RWPE1 (cell line): ENCODE data around the gene TNFSF10.

Source experiments
- CTCF ChIA-PET: fragments of 350-600 bp; sonication (Branson Sonifier 250); formaldehyde crosslinking; extraction: SDS; loops from one replicate; lab custom pipeline; 2021; lab: Yijun Ruan, JAX
- POLR2A ChIA-PET: fragments of 400-600 bp; formaldehyde crosslinking; extraction: SDS; loops from one replicate; lab custom pipeline; 2020; ENCODE audit warnings: antibody characterized with exemption; ENCODE audit not compliant: low non-redundant PET; lab: Yijun Ruan, JAX
- DNase-seq: peaks from one replicate; pipeline ENCODE4 v3.0.0; 2012; ENCODE audit warnings: low spot score
- H3K27ac ChIP-seq: fragments of 450-650 bp; 2 replicates; pipeline ENCODE4 v1.5.1; 2017
- TF ChIP-seq, protein P1 (sequence below): fragments of 450-650 bp; conservative IDR thresholded peaks from 2 replicates; pipeline ENCODE4 v1.5.1; 2017; ENCODE audit warnings: low read depth, mild to moderate bottlenecking

TNFSF10 gene

GRCh38 chr3:172478116-172478515 is 45.1 kb downstream of the TNFSF10 start:
- no peak for DNase-seq
- no peak overlapping the region for H3K27ac ChIP-seq
- ChIA-PET POLR2A (no interaction called here), CTCF (interaction anchor here (1.6 kb wide), 1 partner anchor 118 kb away, joined by 10 read pairs; no protein-coding TSS in a partner anchor)
- TF ChIP-seq, protein P1, sequence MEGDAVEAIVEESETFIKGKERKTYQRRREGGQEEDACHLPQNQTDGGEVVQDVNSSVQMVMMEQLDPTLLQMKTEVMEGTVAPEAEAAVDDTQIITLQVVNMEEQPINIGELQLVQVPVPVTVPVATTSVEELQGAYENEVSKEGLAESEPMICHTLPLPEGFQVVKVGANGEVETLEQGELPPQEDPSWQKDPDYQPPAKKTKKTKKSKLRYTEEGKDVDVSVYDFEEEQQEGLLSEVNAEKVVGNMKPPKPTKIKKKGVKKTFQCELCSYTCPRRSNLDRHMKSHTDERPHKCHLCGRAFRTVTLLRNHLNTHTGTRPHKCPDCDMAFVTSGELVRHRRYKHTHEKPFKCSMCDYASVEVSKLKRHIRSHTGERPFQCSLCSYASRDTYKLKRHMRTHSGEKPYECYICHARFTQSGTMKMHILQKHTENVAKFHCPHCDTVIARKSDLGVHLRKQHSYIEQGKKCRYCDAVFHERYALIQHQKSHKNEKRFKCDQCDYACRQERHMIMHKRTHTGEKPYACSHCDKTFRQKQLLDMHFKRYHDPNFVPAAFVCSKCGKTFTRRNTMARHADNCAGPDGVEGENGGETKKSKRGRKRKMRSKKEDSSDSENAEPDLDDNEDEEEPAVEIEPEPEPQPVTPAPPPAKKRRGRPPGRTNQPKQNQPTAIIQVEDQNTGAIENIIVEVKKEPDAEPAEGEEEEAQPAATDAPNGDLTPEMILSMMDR: no peak

DNA sequence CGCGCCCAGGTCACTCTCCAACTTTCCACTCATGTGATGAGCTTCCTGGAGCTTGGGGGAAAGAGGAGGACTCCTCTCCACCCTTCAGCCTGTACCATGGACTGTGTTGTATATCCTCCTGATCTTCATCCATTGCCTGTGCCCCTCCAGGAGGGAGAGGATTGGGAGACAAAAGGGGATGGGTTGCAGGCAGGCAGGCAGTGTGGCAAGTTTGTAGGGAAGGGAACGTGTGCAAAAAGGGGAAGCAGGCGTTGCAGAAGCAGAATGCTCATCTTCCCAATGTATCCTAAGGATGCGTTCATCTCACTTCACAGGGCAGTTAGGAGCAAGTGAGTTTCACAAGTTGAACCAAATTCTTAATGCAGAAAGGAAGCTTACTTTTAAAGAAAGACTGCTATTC is 46.9 kb downstream of the TNFSF10 start:
- no peak for DNase-seq
- CTCF ChIA-PET: interaction anchor here (0.6 to 1.3 kb wide), 6 partner anchors 15 to 647 kb away, joined by 3 to 6 read pairs (median 4); no protein-coding TSS in a partner anchor
- POLR2A ChIA-PET: no interaction called here
- no peak overlapping the region for H3K27ac ChIP-seq
- TF ChIP-seq, protein P1: no peak

GRCh38 chr3:172475703-172476102 is 47.5 kb downstream of the TNFSF10 start:
- TF ChIP-seq, protein P1: no peak
- POLR2A ChIA-PET: no interaction called here
- DNase-seq: no peak
- H3K27ac ChIP-seq: no peak overlapping the region
- CTCF ChIA-PET: interaction anchor here (0.7 to 1.3 kb wide), 2 partner anchors 14 kb away, joined by 3 to 4 read pairs; no protein-coding TSS in a partner anchor

- DNase-seq: no peak
- POLR2A ChIA-PET: no interaction called here
- CTCF ChIA-PET: interaction anchor here (0.6 kb wide), 2 partner anchors 10 to 1487 kb away, joined by 3 to 6 read pairs; no protein-coding TSS in a partner anchor
- TF ChIP-seq, protein P1: no peak
- H3K27ac ChIP-seq: no peak overlapping the region
Observed at GRCh38 chr3:172471903-172472302, 51.3 kb downstream of the TNFSF10 start.

DNA sequence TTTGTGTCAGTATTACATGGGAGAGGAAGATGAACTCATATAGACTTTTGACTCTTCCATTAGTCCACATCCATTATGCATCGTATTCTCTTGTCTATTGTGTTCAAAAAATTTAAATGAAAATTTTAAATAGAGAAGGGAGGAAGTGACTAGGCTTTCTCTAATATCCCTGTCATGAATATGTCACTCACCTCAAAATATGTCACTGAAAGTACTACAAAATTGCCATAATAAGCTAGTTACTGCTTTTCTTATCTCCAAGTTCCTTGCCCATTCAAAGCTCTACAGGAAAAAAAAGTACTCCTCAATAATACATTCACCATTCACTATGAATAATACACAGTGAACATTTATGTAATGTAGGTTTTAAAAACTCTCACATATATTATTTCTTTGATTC is 52.6 kb downstream of the TNFSF10 start:
- ChIA-PET CTCF (interaction anchor here (0.6 to 1.0 kb wide), 3 partner anchors 9 to 154 kb away, joined by 3 to 5 read pairs (median 3); no protein-coding TSS in a partner anchor), POLR2A (no interaction called here)
- DNase-seq: no peak
- no peak overlapping the region for H3K27ac ChIP-seq
- TF ChIP-seq, protein P1: no peak

DNA sequence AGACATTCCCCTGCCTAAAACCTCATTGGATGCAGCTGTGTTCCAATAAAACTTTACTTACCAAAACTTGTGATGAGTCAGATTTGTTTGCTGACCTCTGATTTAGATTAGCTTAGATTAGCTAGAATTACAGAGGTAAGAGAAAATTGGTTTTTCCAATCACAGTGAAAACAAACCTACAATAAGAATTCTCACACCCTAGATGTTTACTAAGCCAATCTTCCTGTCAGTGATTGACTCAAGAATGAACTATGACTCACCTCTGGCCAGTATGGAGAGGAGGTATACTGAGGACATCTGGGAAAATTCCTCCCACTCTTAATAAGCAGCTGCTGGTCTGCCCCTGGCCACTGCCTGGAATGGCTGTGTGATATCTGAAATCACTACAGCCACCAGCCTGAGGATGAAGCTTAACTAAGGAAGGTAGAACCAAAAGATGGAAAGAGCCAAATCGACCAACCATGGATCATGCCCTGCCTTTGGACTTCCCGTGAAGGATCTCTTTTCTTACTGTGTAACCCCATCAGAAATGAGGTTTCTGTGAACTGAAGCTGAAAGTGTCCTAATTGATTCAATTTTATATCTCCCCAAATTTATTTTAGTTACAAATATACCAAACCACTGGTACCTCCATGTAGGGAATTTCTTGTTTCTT is 55.9 kb downstream of the TNFSF10 start:
- ChIA-PET POLR2A (no interaction called here), CTCF (interaction anchor here (0.6 kb wide), 1 partner anchor 22 kb away, joined by 3 read pairs; no protein-coding TSS in a partner anchor)
- DNase-seq: peak; percentile 66
- no peak overlapping the region for H3K27ac ChIP-seq
- TF ChIP-seq, protein P1: no peak
